Measurements from ENCODE around the gene ZCCHC24.

ZCCHC24 gene

DNA sequence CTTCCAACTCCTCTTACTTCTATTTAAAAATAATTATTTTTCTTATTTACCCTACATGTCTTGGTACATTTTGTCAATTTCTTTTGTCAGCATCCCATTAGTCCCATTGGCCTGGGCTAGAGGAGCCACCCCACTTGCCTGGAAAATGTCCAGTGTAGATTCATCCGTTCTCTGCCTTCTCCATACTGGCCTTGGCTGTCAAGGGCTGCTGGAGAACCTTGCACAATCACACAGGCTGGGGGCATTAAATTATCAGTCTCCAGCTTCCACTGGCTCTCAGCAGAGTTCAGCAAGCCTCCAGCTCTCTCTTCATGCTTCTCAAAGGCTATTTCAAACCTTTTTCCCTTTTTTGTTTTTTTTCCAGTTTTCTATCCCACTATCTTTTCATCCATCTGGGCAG lies 13.8 kb upstream of the ZCCHC24 start:
- no peaks in the 10 kb centered on the region for H3K4me1 ChIP-seq (ENCODE audit: control insufficient read depth in 2 of 2, insufficient read depth in 2 of 2, low read length in 2 of 2)
- H3K27ac ChIP-seq (ENCODE audit: low read depth in 2 of 2, low read length in 2 of 2) = no peak overlapping the region
- no peaks in the 10 kb centered on the region for H3K27me3 ChIP-seq (ENCODE audit: control insufficient read depth in 2 of 2, insufficient read depth in 2 of 2, low read length in 2 of 2)
- no peak overlapping the region for H3K4me3 ChIP-seq (ENCODE audit: low read length in 2 of 2)
- no peaks in the 10 kb centered on the region for H3K36me3 ChIP-seq (ENCODE audit: control insufficient read depth in 2 of 2, insufficient read depth in 2 of 2, low read length in 2 of 2)
- no peaks in the 10 kb centered on the region for H3K9me3 ChIP-seq (ENCODE audit: control insufficient read depth in 2 of 2, low read length in 2 of 2)
- no peak overlapping the region for H3K9ac ChIP-seq (ENCODE audit: low read depth in 1 of 2, low read length in 2 of 2)

DNA sequence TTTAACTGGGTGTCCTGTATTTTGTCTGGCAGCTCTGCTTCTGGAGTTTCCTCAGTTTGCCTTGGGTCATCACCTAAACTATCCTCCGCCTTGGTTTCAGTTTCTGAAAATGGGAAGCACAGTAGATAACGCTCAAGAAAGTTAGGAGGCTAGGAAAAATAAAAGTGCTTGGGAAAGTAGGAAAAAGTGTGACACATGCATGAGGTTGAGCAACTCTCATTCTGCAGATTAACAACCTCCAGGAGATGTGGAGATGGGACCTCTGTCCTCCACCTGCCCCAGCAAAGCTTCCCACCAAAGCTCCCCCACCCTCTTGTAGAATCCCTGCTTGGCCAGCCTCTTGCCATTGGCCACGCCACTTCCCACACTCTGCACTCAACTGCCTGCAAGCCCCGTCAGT lies 13.1 kb upstream of the ZCCHC24 start:
- no peaks in the 10 kb centered on the region for H3K9me3 ChIP-seq (ENCODE audit: control insufficient read depth in 2 of 2, low read length in 2 of 2)
- no peaks in the 10 kb centered on the region for H3K4me1 ChIP-seq (ENCODE audit: control insufficient read depth in 2 of 2, insufficient read depth in 2 of 2, low read length in 2 of 2)
- no peak overlapping the region for H3K4me3 ChIP-seq (ENCODE audit: low read length in 2 of 2)
- H3K27me3 ChIP-seq (ENCODE audit: control insufficient read depth in 2 of 2, insufficient read depth in 2 of 2, low read length in 2 of 2) = no peaks in the 10 kb centered on the region
- no peaks in the 10 kb centered on the region for H3K36me3 ChIP-seq (ENCODE audit: control insufficient read depth in 2 of 2, insufficient read depth in 2 of 2, low read length in 2 of 2)
- H3K27ac ChIP-seq (ENCODE audit: low read depth in 2 of 2, low read length in 2 of 2) = no peak overlapping the region
- no peak overlapping the region for H3K9ac ChIP-seq (ENCODE audit: low read depth in 1 of 2, low read length in 2 of 2)

DNA sequence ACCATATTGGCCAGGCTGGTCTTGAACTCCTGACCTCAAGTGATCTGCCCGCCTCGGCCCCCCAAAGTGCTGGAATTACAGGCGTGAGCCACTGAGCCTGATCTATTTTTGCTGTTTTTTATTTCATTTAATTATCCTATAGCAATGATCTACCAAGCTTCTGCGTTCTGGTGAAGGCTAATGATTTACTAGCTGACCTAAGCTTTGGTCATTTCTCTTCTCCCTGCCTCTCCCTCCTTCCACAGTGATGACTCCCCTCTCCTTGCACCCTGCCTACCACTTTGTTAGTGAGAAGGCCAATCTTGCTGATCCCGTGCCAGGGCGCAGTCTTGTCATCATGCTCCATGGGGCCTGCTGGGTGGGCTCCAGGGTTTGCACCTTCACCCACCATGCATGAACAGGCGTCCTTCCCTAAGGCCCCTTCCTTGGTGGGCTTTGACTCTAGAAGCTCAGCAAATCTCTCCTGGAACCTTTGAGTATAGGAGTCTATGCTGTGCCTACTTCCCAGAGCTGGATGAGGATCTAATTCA lies 11.9 kb upstream of the ZCCHC24 start:
- no peaks in the 10 kb centered on the region for H3K4me1 ChIP-seq (ENCODE audit: control insufficient read depth in 2 of 2, insufficient read depth in 2 of 2, low read length in 2 of 2)
- H3K27ac ChIP-seq (ENCODE audit: low read depth in 2 of 2, low read length in 2 of 2) = no peak overlapping the region
- no peak overlapping the region for H3K4me3 ChIP-seq (ENCODE audit: low read length in 2 of 2)
- H3K36me3 ChIP-seq (ENCODE audit: control insufficient read depth in 2 of 2, insufficient read depth in 2 of 2, low read length in 2 of 2) = no peaks in the 10 kb centered on the region
- H3K27me3 ChIP-seq (ENCODE audit: control insufficient read depth in 2 of 2, insufficient read depth in 2 of 2, low read length in 2 of 2) = no peaks in the 10 kb centered on the region
- no peaks in the 10 kb centered on the region for H3K9me3 ChIP-seq (ENCODE audit: control insufficient read depth in 2 of 2, low read length in 2 of 2)
- no peak overlapping the region for H3K9ac ChIP-seq (ENCODE audit: low read depth in 1 of 2, low read length in 2 of 2)

DNA sequence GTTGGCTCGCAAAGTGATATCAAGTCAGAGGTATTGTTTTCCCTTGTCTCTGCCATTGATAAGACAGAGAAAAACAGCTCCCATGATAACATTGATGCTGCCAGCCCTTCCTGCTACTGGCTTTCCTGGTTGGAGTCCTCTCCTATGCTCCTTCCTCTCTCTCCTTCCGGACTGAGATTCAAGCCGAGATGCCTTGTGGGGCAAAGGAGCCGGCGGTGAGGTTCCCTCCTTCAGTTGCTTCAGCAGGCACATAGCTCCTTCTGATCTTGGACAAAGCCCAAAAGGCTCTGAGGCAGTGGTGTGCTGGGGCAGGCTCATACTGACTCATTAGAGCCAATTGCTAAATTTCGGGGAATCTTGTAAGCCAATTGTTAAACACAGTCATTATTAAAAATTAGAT lies 8.8 kb upstream of the ZCCHC24 start:
- Histone ChIP-seq H3K36me3 (ENCODE audit: control insufficient read depth in 2 of 2, insufficient read depth in 2 of 2, low read length in 2 of 2) (no peaks in the 10 kb centered on the region), H3K9me3 (ENCODE audit: control insufficient read depth in 2 of 2, low read length in 2 of 2) (no peaks in the 10 kb centered on the region), H3K4me1 (ENCODE audit: control insufficient read depth in 2 of 2, insufficient read depth in 2 of 2, low read length in 2 of 2) (no peaks in the 10 kb centered on the region), H3K27me3 (ENCODE audit: control insufficient read depth in 2 of 2, insufficient read depth in 2 of 2, low read length in 2 of 2) (no peaks in the 10 kb centered on the region), H3K27ac (ENCODE audit: low read depth in 2 of 2, low read length in 2 of 2) (no peak overlapping the region), H3K4me3 (ENCODE audit: low read length in 2 of 2) (no peak overlapping the region), H3K9ac (ENCODE audit: low read depth in 1 of 2, low read length in 2 of 2) (no peak overlapping the region)

GRCh38 chr10:79453392-79453791 lies 8.0 kb upstream of the ZCCHC24 start:
- no peaks in the 10 kb centered on the region for H3K4me1 ChIP-seq (ENCODE audit: control insufficient read depth in 2 of 2, insufficient read depth in 2 of 2, low read length in 2 of 2)
- no peak overlapping the region for H3K4me3 ChIP-seq (ENCODE audit: low read length in 2 of 2)
- H3K9ac ChIP-seq (ENCODE audit: low read depth in 1 of 2, low read length in 2 of 2) = no peak overlapping the region
- no peaks in the 10 kb centered on the region for H3K9me3 ChIP-seq (ENCODE audit: control insufficient read depth in 2 of 2, low read length in 2 of 2)
- no peak overlapping the region for H3K27ac ChIP-seq (ENCODE audit: low read depth in 2 of 2, low read length in 2 of 2)
- H3K36me3 ChIP-seq (ENCODE audit: control insufficient read depth in 2 of 2, insufficient read depth in 2 of 2, low read length in 2 of 2) = no peaks in the 10 kb centered on the region
- no peaks in the 10 kb centered on the region for H3K27me3 ChIP-seq (ENCODE audit: control insufficient read depth in 2 of 2, insufficient read depth in 2 of 2, low read length in 2 of 2)

GRCh38 chr10:79452174-79452611 lies 6.8 kb upstream of the ZCCHC24 start:
- H3K27ac ChIP-seq (ENCODE audit: low read depth in 2 of 2, low read length in 2 of 2) = no peak overlapping the region
- H3K36me3 ChIP-seq (ENCODE audit: control insufficient read depth in 2 of 2, insufficient read depth in 2 of 2, low read length in 2 of 2) = no peaks in the 10 kb centered on the region
- no peaks in the 10 kb centered on the region for H3K27me3 ChIP-seq (ENCODE audit: control insufficient read depth in 2 of 2, insufficient read depth in 2 of 2, low read length in 2 of 2)
- no peaks in the 10 kb centered on the region for H3K9me3 ChIP-seq (ENCODE audit: control insufficient read depth in 2 of 2, low read length in 2 of 2)
- no peaks in the 10 kb centered on the region for H3K4me1 ChIP-seq (ENCODE audit: control insufficient read depth in 2 of 2, insufficient read depth in 2 of 2, low read length in 2 of 2)
- H3K4me3 ChIP-seq (ENCODE audit: low read length in 2 of 2) = no peak overlapping the region
- H3K9ac ChIP-seq (ENCODE audit: low read depth in 1 of 2, low read length in 2 of 2) = no peak overlapping the region

DNA sequence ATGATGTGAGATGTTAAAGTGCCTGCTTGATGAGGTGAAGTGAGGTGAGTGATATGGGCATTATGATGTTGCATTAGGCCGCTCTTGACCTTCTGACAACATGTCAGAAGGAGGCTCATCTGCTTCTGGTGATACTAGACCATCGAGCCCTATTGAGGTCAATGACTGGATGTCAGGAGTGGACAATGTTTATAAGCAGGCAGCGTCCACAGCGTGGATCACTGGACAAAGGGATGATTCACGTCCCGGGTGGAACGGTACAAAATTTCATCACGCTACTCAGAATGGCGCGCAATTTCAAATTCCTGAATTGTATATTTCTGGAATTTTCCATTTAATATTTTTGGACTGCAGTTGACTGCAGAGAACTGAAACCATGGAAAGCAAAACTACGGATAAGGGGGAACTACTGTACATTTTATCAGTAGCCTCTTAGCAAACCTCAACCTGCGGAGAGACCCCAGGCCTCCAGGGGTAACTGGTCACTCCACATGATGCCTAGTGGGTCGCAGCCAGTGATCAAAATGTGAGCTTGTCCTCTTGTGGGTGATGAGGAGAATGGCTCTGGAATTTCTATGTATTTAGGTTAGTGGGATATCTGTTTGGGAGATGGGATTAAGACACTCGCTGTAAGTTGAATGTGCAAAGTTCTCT lies 5.7 kb upstream of the ZCCHC24 start:
- no peak overlapping the region for H3K9ac ChIP-seq (ENCODE audit: low read depth in 1 of 2, low read length in 2 of 2)
- H3K4me1 ChIP-seq (ENCODE audit: control insufficient read depth in 2 of 2, insufficient read depth in 2 of 2, low read length in 2 of 2) = peaks cover 0 to 1% of the 10 kb centered on the region in 2 donors
- no peak overlapping the region for H3K27ac ChIP-seq (ENCODE audit: low read depth in 2 of 2, low read length in 2 of 2)
- H3K27me3 ChIP-seq (ENCODE audit: control insufficient read depth in 2 of 2, insufficient read depth in 2 of 2, low read length in 2 of 2) = no peaks in the 10 kb centered on the region
- no peak overlapping the region for H3K4me3 ChIP-seq (ENCODE audit: low read length in 2 of 2)
- H3K36me3 ChIP-seq (ENCODE audit: control insufficient read depth in 2 of 2, insufficient read depth in 2 of 2, low read length in 2 of 2) = no peaks in the 10 kb centered on the region
- no peaks in the 10 kb centered on the region for H3K9me3 ChIP-seq (ENCODE audit: control insufficient read depth in 2 of 2, low read length in 2 of 2)

DNA sequence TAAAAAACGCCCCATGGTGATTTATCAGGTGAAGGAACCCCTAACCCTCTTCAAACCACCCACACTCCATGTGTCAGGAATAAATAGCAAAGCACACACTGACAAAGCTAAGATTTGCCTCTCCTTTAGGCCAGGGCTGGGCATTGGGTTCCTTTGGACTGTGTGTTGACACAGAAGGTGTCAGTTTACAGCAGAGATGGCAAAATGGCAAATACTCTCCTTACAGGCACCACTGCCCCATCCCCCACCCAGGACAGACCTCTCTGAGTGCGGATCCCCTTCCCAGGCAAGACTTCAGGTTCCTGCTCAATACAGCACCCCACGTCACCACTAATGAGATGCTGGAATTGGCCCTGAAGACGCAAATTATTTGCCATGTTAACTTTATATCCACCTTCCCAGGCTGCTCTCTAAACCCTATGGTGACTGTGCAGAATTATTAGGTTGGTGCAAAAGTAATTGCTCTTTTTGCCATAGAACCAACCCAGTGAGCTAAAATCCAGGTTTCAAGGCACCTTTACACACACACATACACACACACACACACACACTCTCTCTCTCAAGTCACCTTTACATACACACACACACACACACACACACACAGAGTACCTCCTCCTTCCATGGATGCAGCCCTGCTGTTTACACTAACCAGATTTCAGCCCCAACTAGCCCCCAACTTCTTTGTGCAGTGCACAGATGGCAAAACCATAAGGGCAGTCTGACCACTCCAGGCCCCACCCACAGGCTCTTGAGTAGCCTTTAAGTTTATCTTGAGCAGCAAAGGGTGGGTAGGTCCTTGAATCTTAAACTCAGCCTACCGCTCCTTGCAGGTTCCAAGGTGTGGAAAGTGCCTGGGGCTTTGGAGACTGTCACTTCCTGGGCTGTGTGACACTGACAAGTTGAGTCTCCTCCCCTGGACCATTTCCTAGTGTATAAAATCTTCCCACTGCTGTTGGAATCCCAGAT lies 4.0 kb upstream of the ZCCHC24 start:
- no peak overlapping the region for H3K27ac ChIP-seq (ENCODE audit: low read depth in 2 of 2, low read length in 2 of 2)
- no peaks in the 10 kb centered on the region for H3K9me3 ChIP-seq (ENCODE audit: control insufficient read depth in 2 of 2, low read length in 2 of 2)

GRCh38 chr10:79448732-79449049 lies 3.3 kb upstream of the ZCCHC24 start:
- H3K4me3 ChIP-seq (ENCODE audit: low read length in 2 of 2) = no peak overlapping the region
- H3K4me1 ChIP-seq (ENCODE audit: control insufficient read depth in 2 of 2, insufficient read depth in 2 of 2, low read length in 2 of 2) = peaks cover 11 to 16% of the 10 kb centered on the region in 2 donors
- H3K9me3 ChIP-seq (ENCODE audit: control insufficient read depth in 2 of 2, low read length in 2 of 2) = no peaks in the 10 kb centered on the region
- no peaks in the 10 kb centered on the region for H3K27me3 ChIP-seq (ENCODE audit: control insufficient read depth in 2 of 2, insufficient read depth in 2 of 2, low read length in 2 of 2)
- H3K27ac ChIP-seq (ENCODE audit: low read depth in 2 of 2, low read length in 2 of 2) = no peak overlapping the region
- no peaks in the 10 kb centered on the region for H3K36me3 ChIP-seq (ENCODE audit: control insufficient read depth in 2 of 2, insufficient read depth in 2 of 2, low read length in 2 of 2)
- H3K9ac ChIP-seq (ENCODE audit: low read depth in 1 of 2, low read length in 2 of 2) = no peak overlapping the region

More for the DNA sequence above, 4.0 kb upstream of the ZCCHC24 start:
- Histone ChIP-seq H3K4me3 (ENCODE audit: low read length in 2 of 2) (no peak overlapping the region), H3K4me1 (ENCODE audit: control insufficient read depth in 2 of 2, insufficient read depth in 2 of 2, low read length in 2 of 2) (peaks cover 3 to 9% of the 10 kb centered on the region in 2 donors), H3K27me3 (ENCODE audit: control insufficient read depth in 2 of 2, insufficient read depth in 2 of 2, low read length in 2 of 2) (no peaks in the 10 kb centered on the region), H3K9ac (ENCODE audit: low read depth in 1 of 2, low read length in 2 of 2) (no peak overlapping the region), H3K36me3 (ENCODE audit: control insufficient read depth in 2 of 2, insufficient read depth in 2 of 2, low read length in 2 of 2) (no peaks in the 10 kb centered on the region)
